HL-60 (cell line): ENCODE data around the gene ENDOG.

Experiments used
- CTCF ChIP-seq: IDR thresholded peaks from one replicate; pipeline ENCODE4 v1.5.1; 2011; ENCODE audit warnings: low read length, control low read depth, inconsistent platforms; ENCODE audit not compliant: insufficient read depth
- GABPA ChIP-seq: IDR thresholded peaks from 2 replicates; pipeline ENCODE4 v1.6.1; 2012; ENCODE audit warnings: low read depth
- POLR2AphosphoS5 ChIP-seq: IDR thresholded peaks from 2 replicates; pipeline ENCODE4 v1.6.1; 2012; ENCODE audit warnings: low read depth
- REST ChIP-seq: IDR thresholded peaks from 2 replicates; pipeline ENCODE4 v1.6.1; 2012; ENCODE audit warnings: low read depth; ENCODE audit not compliant: insufficient replicate concordance
- SPI1 ChIP-seq: IDR thresholded peaks from 2 replicates; pipeline ENCODE4 v1.6.1; 2012; ENCODE audit warnings: low read depth, mild to moderate bottlenecking, borderline replicate concordance

- TF ChIP-seq CTCF: no peak
- no peak for TF ChIP-seq POLR2AphosphoS5
- TF ChIP-seq REST: no peak
- no peak for TF ChIP-seq GABPA
- TF ChIP-seq SPI1: no peak
These were observed 7.8 kb downstream of the ENDOG start for GRCh38 chr9:128825923-128826700.
